Measurements from ENCODE around the gene SCRN3. TPM values are rescaled to one million over a fixed set of nuclear protein-coding genes. Genes with fewer than 3 reads are reported as not detected.
A peak's percentile ranks its signal among the peaks of the same experiment; 100 is the strongest.
"Not testable (repeated sequence)": the region's sequence is repeated elsewhere in the genome, so short reads cannot be mapped to it uniquely, and the experiment has no call there.

The SCRN3 gene
- total RNA-seq, 2 experiments from 2014 or later = 7.6 to 7.9 TPM

GRCh38 chr2:174383796-174384195 is 11.7 kb upstream of the SCRN3 start:
- H3K27me3 Mint-ChIP-seq = no peaks in the 10 kb centered on the region
- no peaks in the 10 kb centered on the region for H3K9me3 Mint-ChIP-seq
- POLR2A ChIA-PET = no interaction called here
- TF ChIP-seq CTCF (IDR thresholded peaks at IDR 0.05) = no peak
- no peak for ATAC-seq (ENCODE audit: poor library complexity)
- H3K36me3 Mint-ChIP-seq (ENCODE audit: low read depth) = peaks cover 88% of the 10 kb centered on the region
- intact Hi-C loops (cut with DNase I, micrococcal nuclease) = no loop called here
- H3K9me3 ChIP-seq (ENCODE audit: control insufficient read depth in 1 of 2, insufficient read depth in 1 of 2, low read length in 2 of 2) = no peaks in the 10 kb centered on the region
- H3K4me1 ChIP-seq (ENCODE audit: insufficient read depth, low read length) = no peaks in the 10 kb centered on the region
- H3K27me3 ChIP-seq (ENCODE audit: control insufficient read depth in 1 of 2, insufficient read depth in 2 of 2, low read length in 2 of 2) = no peaks in the 10 kb centered on the region
- peaks cover 68% of the 10 kb centered on the region for H3K36me3 ChIP-seq (ENCODE audit: insufficient read depth, low read length)
- H3K27ac ChIP-seq (ENCODE audit: low read depth in 1 of 2, low read length in 2 of 2) = no peak overlapping the region
- DNase-seq = no peak
- H3K27ac Mint-ChIP-seq = no peak overlapping the region
- H3K4me3 ChIP-seq (ENCODE audit: low read length) = no peak overlapping the region
- no peak overlapping the region for H3K4me3 Mint-ChIP-seq
- CTCF ChIA-PET = no interaction called here
- H3K4me1 Mint-ChIP-seq (ENCODE audit: low read depth) = peaks cover 19% of the 10 kb centered on the region

GRCh38 chr2:174385201-174385600 is 10.3 kb upstream of the SCRN3 start:
- H3K27ac Mint-ChIP-seq = no peak overlapping the region
- H3K4me3 ChIP-seq (ENCODE audit: low read length) = no peak overlapping the region
- H3K27me3 Mint-ChIP-seq = no peaks in the 10 kb centered on the region
- H3K4me1 Mint-ChIP-seq (ENCODE audit: low read depth) = peaks cover 32% of the 10 kb centered on the region
- DNase-seq (no peak), ATAC-seq (ENCODE audit: poor library complexity) (no peak)
- H3K4me3 Mint-ChIP-seq = no peak overlapping the region
- peaks cover 66% of the 10 kb centered on the region for H3K36me3 ChIP-seq (ENCODE audit: insufficient read depth, low read length)
- H3K9me3 Mint-ChIP-seq = no peaks in the 10 kb centered on the region
- peaks cover 89% of the 10 kb centered on the region for H3K36me3 Mint-ChIP-seq (ENCODE audit: low read depth)
- TF ChIP-seq CTCF (IDR thresholded peaks at IDR 0.05) = no peak
- intact Hi-C loops (cut with DNase I, micrococcal nuclease) = no loop called here
- H3K4me1 ChIP-seq (ENCODE audit: insufficient read depth, low read length) = peaks cover 3% of the 10 kb centered on the region
- no peaks in the 10 kb centered on the region for H3K9me3 ChIP-seq (ENCODE audit: control insufficient read depth in 1 of 2, insufficient read depth in 1 of 2, low read length in 2 of 2)
- ChIA-PET POLR2A (no interaction called here), CTCF (no interaction called here)
- H3K27me3 ChIP-seq (ENCODE audit: control insufficient read depth in 1 of 2, insufficient read depth in 2 of 2, low read length in 2 of 2) = no peaks in the 10 kb centered on the region
- H3K27ac ChIP-seq (ENCODE audit: low read depth in 1 of 2, low read length in 2 of 2) = no peak overlapping the region

GRCh38 chr2:174388706-174389105 is 6.8 kb upstream of the SCRN3 start:
- peaks cover 56% of the 10 kb centered on the region for H3K4me1 Mint-ChIP-seq (ENCODE audit: low read depth)
- H3K9me3 Mint-ChIP-seq; H3K4me3 Mint-ChIP-seq; CTCF ChIA-PET; H3K27me3 ChIP-seq (ENCODE audit: control insufficient read depth in 1 of 2, insufficient read depth in 2 of 2, low read length in 2 of 2); POLR2A ChIA-PET; intact Hi-C loops (cut with DNase I, micrococcal nuclease); H3K4me3 ChIP-seq (ENCODE audit: low read length); H3K4me1 ChIP-seq (ENCODE audit: insufficient read depth, low read length); H3K27me3 Mint-ChIP-seq; H3K27ac ChIP-seq (ENCODE audit: low read depth in 1 of 2, low read length in 2 of 2); H3K9me3 ChIP-seq (ENCODE audit: control insufficient read depth in 1 of 2, insufficient read depth in 1 of 2, low read length in 2 of 2); ATAC-seq (ENCODE audit: poor library complexity): not testable (repeated sequence)
- DNase-seq = peak in 1 of 14 experiments; percentile 36
- peaks cover 53% of the 10 kb centered on the region for H3K36me3 ChIP-seq (ENCODE audit: insufficient read depth, low read length)
- peaks cover 90% of the 10 kb centered on the region for H3K36me3 Mint-ChIP-seq (ENCODE audit: low read depth)
- H3K27ac Mint-ChIP-seq = peak overlapping the region; percentile 29

GRCh38 chr2:174389542-174389941 is 6.0 kb upstream of the SCRN3 start:
- no peak overlapping the region for H3K27ac ChIP-seq (ENCODE audit: low read depth in 1 of 2, low read length in 2 of 2)

GRCh38 chr2:174390303-174390702 is 5.2 kb upstream of the SCRN3 start:
- H3K36me3 Mint-ChIP-seq (ENCODE audit: low read depth) = peaks cover 90% of the 10 kb centered on the region
- H3K27me3 Mint-ChIP-seq; H3K27ac ChIP-seq (ENCODE audit: low read depth in 1 of 2, low read length in 2 of 2); POLR2A ChIA-PET; H3K27me3 ChIP-seq (ENCODE audit: control insufficient read depth in 1 of 2, insufficient read depth in 2 of 2, low read length in 2 of 2); H3K9me3 ChIP-seq (ENCODE audit: control insufficient read depth in 1 of 2, insufficient read depth in 1 of 2, low read length in 2 of 2); CTCF ChIA-PET; ATAC-seq (ENCODE audit: poor library complexity); intact Hi-C loops (cut with DNase I, micrococcal nuclease); H3K27ac Mint-ChIP-seq; DNase-seq; H3K4me1 ChIP-seq (ENCODE audit: insufficient read depth, low read length); H3K9me3 Mint-ChIP-seq; H3K4me3 ChIP-seq (ENCODE audit: low read length): not testable (repeated sequence)
- peaks cover 47% of the 10 kb centered on the region for H3K36me3 ChIP-seq (ENCODE audit: insufficient read depth, low read length)
- H3K4me1 Mint-ChIP-seq (ENCODE audit: low read depth) = peaks cover 64% of the 10 kb centered on the region
- H3K4me3 Mint-ChIP-seq = peak overlapping the region; percentile 8

More at GRCh38 chr2:174389542-174389941, 6.0 kb upstream of the SCRN3 start:
- H3K27me3 ChIP-seq (ENCODE audit: control insufficient read depth in 1 of 2, insufficient read depth in 2 of 2, low read length in 2 of 2) = no peaks in the 10 kb centered on the region
- no peak overlapping the region for H3K27ac Mint-ChIP-seq
- H3K4me1 Mint-ChIP-seq (ENCODE audit: low read depth) = peaks cover 58% of the 10 kb centered on the region
- no peak for DNase-seq
- no peaks in the 10 kb centered on the region for H3K9me3 Mint-ChIP-seq
- intact Hi-C loops (cut with DNase I, micrococcal nuclease) = no loop called here
- ATAC-seq (ENCODE audit: poor library complexity) = no peak
- ChIA-PET CTCF (no interaction called here), POLR2A (no interaction called here)
- no peaks in the 10 kb centered on the region for H3K9me3 ChIP-seq (ENCODE audit: control insufficient read depth in 1 of 2, insufficient read depth in 1 of 2, low read length in 2 of 2)
- no peak overlapping the region for H3K4me3 Mint-ChIP-seq
- TF ChIP-seq CTCF (IDR thresholded peaks at IDR 0.05) = no peak
- peaks cover 90% of the 10 kb centered on the region for H3K36me3 Mint-ChIP-seq (ENCODE audit: low read depth)
- no peaks in the 10 kb centered on the region for H3K27me3 Mint-ChIP-seq
- peaks cover 53% of the 10 kb centered on the region for H3K36me3 ChIP-seq (ENCODE audit: insufficient read depth, low read length)
- H3K4me1 ChIP-seq (ENCODE audit: insufficient read depth, low read length) = peaks cover 6% of the 10 kb centered on the region
- H3K4me3 ChIP-seq (ENCODE audit: low read length) = no peak overlapping the region
